Duodenal mucosa (tissue), 2 donors: ENCODE results near the gene PLGRKT.
"Not testable (repeated sequence)": the region's sequence is repeated elsewhere in the genome, so short reads cannot be mapped to it uniquely, and the experiment has no call there.

Experiments used
- H3K27ac ChIP-seq: one replicate; pipeline ENCODE4 v1.7.0; 2013; ENCODE audit warnings: low read depth, low read length
- H3K27me3 ChIP-seq, 2 donors: one replicate each; pipeline ENCODE4 v1.7.0; 2013; ENCODE audit warnings: low read length in 2 of 2, control low read depth in 1 of 2; ENCODE audit not compliant: insufficient read depth in 2 of 2, control insufficient read depth in 1 of 2
- H3K36me3 ChIP-seq, 2 donors: one replicate each; pipeline ENCODE4 v1.7.0; 2013; ENCODE audit warnings: low read length in 2 of 2, control low read depth in 1 of 2; ENCODE audit not compliant: insufficient read depth in 2 of 2, control insufficient read depth in 1 of 2
- H3K4me1 ChIP-seq, 2 donors: one replicate each; pipeline ENCODE4 v1.7.0; 2013; ENCODE audit warnings: low read length in 2 of 2, control low read depth in 1 of 2; ENCODE audit not compliant: insufficient read depth in 2 of 2, control insufficient read depth in 1 of 2
- H3K4me3 ChIP-seq, 2 donors: one replicate each; pipeline ENCODE4 v1.7.0; 2013; ENCODE audit warnings: low read length in 2 of 2, low read depth in 1 of 2
- H3K9ac ChIP-seq, 2 donors: one replicate each; pipeline ENCODE4 v1.7.0; 2013; ENCODE audit warnings: low read length in 2 of 2, low read depth in 1 of 2
- H3K9me3 ChIP-seq, 2 donors: one replicate each; pipeline ENCODE4 v1.7.0; 2013; ENCODE audit warnings: low read length in 2 of 2, control low read depth in 1 of 2; ENCODE audit not compliant: control insufficient read depth in 1 of 2

PLGRKT gene

GRCh38 chr9:5360341-5360740 lies 77.4 kb downstream of the PLGRKT start:
- no peak overlapping the region for H3K9ac ChIP-seq
- H3K27ac ChIP-seq: no peak overlapping the region
- no peaks in the 10 kb centered on the region for H3K4me1 ChIP-seq
- no peaks in the 10 kb centered on the region for H3K9me3 ChIP-seq
- no peaks in the 10 kb centered on the region for H3K27me3 ChIP-seq
- H3K36me3 ChIP-seq: peaks cover 0 to 9% of the 10 kb centered on the region in 2 donors
- no peak overlapping the region for H3K4me3 ChIP-seq

GRCh38 chr9:5357431-5358105 lies 80.2 kb downstream of the PLGRKT start:
- Histone ChIP-seq H3K4me3 (no peak overlapping the region), H3K27me3 (no peaks in the 10 kb centered on the region), H3K9ac (no peak overlapping the region)

GRCh38 chr9:5355817-5356216 lies 81.9 kb downstream of the PLGRKT start:
- Histone ChIP-seq H3K36me3 (peaks cover 0 to 9% of the 10 kb centered on the region in 2 donors), H3K4me1 (no peaks in the 10 kb centered on the region), H3K27me3 (no peaks in the 10 kb centered on the region), H3K27ac (no peak overlapping the region), H3K4me3 (no peak overlapping the region), H3K9me3 (no peaks in the 10 kb centered on the region), H3K9ac (no peak overlapping the region)

More at GRCh38 chr9:5357431-5358105, 80.2 kb downstream of the PLGRKT start:
- Histone ChIP-seq H3K27ac (no peak overlapping the region), H3K4me1 (no peaks in the 10 kb centered on the region), H3K36me3 (peaks cover 0 to 9% of the 10 kb centered on the region in 2 donors), H3K9me3 (no peaks in the 10 kb centered on the region)

GRCh38 chr9:5355226-5355625 lies 82.5 kb downstream of the PLGRKT start:
- Histone ChIP-seq H3K27ac (no peak overlapping the region), H3K4me1 (no peaks in the 10 kb centered on the region), H3K9ac (no peak overlapping the region), H3K4me3 (no peak overlapping the region), H3K27me3 (no peaks in the 10 kb centered on the region), H3K36me3 (peaks cover 0 to 9% of the 10 kb centered on the region in 2 donors), H3K9me3 (no peaks in the 10 kb centered on the region)

GRCh38 chr9:5354184-5354583 lies 83.5 kb downstream of the PLGRKT start:
- Histone ChIP-seq H3K27me3 (no peaks in the 10 kb centered on the region), H3K4me1 (no peaks in the 10 kb centered on the region), H3K9ac (no peak overlapping the region), H3K9me3 (no peaks in the 10 kb centered on the region), H3K27ac (no peak overlapping the region), H3K4me3 (no peak overlapping the region), H3K36me3 (peaks cover 0 to 9% of the 10 kb centered on the region in 2 donors)

GRCh38 chr9:5352637-5353248 lies 85.0 kb downstream of the PLGRKT start:
- Histone ChIP-seq H3K9ac (no peak overlapping the region), H3K27me3 (no peaks in the 10 kb centered on the region), H3K27ac (no peak overlapping the region), H3K4me3 (no peak overlapping the region), H3K4me1 (no peaks in the 10 kb centered on the region), H3K36me3 (peaks cover 0 to 9% of the 10 kb centered on the region in 2 donors), H3K9me3 (no peaks in the 10 kb centered on the region)

GRCh38 chr9:5338992-5339981 lies 98.4 kb downstream of the PLGRKT start, which contains the start of gene RLN1:
Gene RLN1 (minus strand): TSS chr9:5339876. CDS start chr9:5339746, 130 bp downstream.
- H3K27ac ChIP-seq, H3K9ac ChIP-seq, H3K9me3 ChIP-seq, H3K27me3 ChIP-seq, H3K4me1 ChIP-seq, H3K36me3 ChIP-seq: not testable (repeated sequence)
- H3K4me3 ChIP-seq: peak within 1 kb of the TSS; percentile 32 to 43

- Histone ChIP-seq H3K9ac (no peak overlapping the region), H3K9me3 (no peaks in the 10 kb centered on the region), H3K4me3 (no peak overlapping the region), H3K27me3 (no peaks in the 10 kb centered on the region), H3K36me3 (no peaks in the 10 kb centered on the region), H3K4me1 (no peaks in the 10 kb centered on the region), H3K27ac (no peak overlapping the region)
These were observed 101.0 kb downstream of the PLGRKT start for GRCh38 chr9:5336688-5337087.

GRCh38 chr9:5331276-5331675 lies 106.4 kb downstream of the PLGRKT start:
- not testable (repeated sequence) for H3K27me3 ChIP-seq, H3K9ac ChIP-seq, H3K27ac ChIP-seq, H3K4me3 ChIP-seq, H3K4me1 ChIP-seq, H3K36me3 ChIP-seq, H3K9me3 ChIP-seq
